ENCODE results near the gene NAA38. TPM values are rescaled to one million over a fixed set of nuclear protein-coding genes. Genes with fewer than 3 reads are reported as not detected.
"Not testable (repeated sequence)": the region's sequence is repeated elsewhere in the genome, so short reads cannot be mapped to it uniquely, and the experiment has no call there.

The NAA38 gene
- total RNA-seq, 2 experiments from 2014 or later = 68.2 to 74.7 TPM

- intact Hi-C loops (cut with micrococcal nuclease) = no loop called here
- POLR2A ChIA-PET = no interaction called here
- CTCF ChIA-PET = interaction anchor here (1.5 kb wide), 1 partner anchor 19 kb away, joined by 3 read pairs; no protein-coding TSS in a partner anchor
- H3K4me3 Mint-ChIP-seq = no peak overlapping the region
- H3K27ac Mint-ChIP-seq = no peak overlapping the region
- H3K36me3 Mint-ChIP-seq = no peaks in the 10 kb centered on the region
- no peaks in the 10 kb centered on the region for H3K27me3 Mint-ChIP-seq
- no peaks in the 10 kb centered on the region for H3K4me1 Mint-ChIP-seq (ENCODE audit: low read depth)
- no peaks in the 10 kb centered on the region for H3K9me3 Mint-ChIP-seq
- DNase-seq = no peak
Measured at GRCh38 chr17:7880076-7880868, 22.9 kb upstream of the NAA38 start.

GRCh38 chr17:7878234-7878633, 20.9 kb upstream of the NAA38 start:
- POLR2A ChIA-PET = interaction anchor here (0.5 kb wide), 1 partner anchor 19 kb away, joined by 3 read pairs; no protein-coding TSS in a partner anchor
- Mint-ChIP-seq H3K27ac (no peak overlapping the region), H3K36me3 (peaks cover 6% of the 10 kb centered on the region), H3K9me3 (no peaks in the 10 kb centered on the region), H3K27me3 (no peaks in the 10 kb centered on the region), H3K4me1 (ENCODE audit: low read depth) (no peaks in the 10 kb centered on the region), H3K4me3 (no peak overlapping the region)
- intact Hi-C loops (cut with micrococcal nuclease) = no loop called here
- DNase-seq = no peak
- CTCF ChIA-PET = interaction anchor here (0.7 to 2.3 kb wide), 2 partner anchors 11 to 15 kb away, joined by 4 to 9 read pairs; no protein-coding TSS in a partner anchor

- H3K36me3 Mint-ChIP-seq = peaks cover 9% of the 10 kb centered on the region
- H3K4me1 Mint-ChIP-seq (ENCODE audit: low read depth) = no peaks in the 10 kb centered on the region
- no peak overlapping the region for H3K4me3 Mint-ChIP-seq
- CTCF ChIA-PET = interaction anchor here (1.0 to 1.1 kb wide), 2 partner anchors 19 to 113 kb away, joined by 3 read pairs; partner anchors contain the start of gene NAA38
- DNase-seq = no peak
- H3K9me3 Mint-ChIP-seq = no peaks in the 10 kb centered on the region
- no peaks in the 10 kb centered on the region for H3K27me3 Mint-ChIP-seq
- no peak overlapping the region for H3K27ac Mint-ChIP-seq
- POLR2A ChIA-PET = interaction anchor here (0.5 kb wide), 1 partner anchor 25 kb away, joined by 3 read pairs; no protein-coding TSS in a partner anchor
- intact Hi-C loops (cut with micrococcal nuclease) = no loop called here
Measured at GRCh38 chr17:7875804-7876370, 18.5 kb upstream of the NAA38 start.

GRCh38 chr17:7873051-7873450, 15.7 kb upstream of the NAA38 start:
- H3K4me1 Mint-ChIP-seq (ENCODE audit: low read depth) = peaks cover 12% of the 10 kb centered on the region
- no peaks in the 10 kb centered on the region for H3K27me3 Mint-ChIP-seq
- peaks cover 9% of the 10 kb centered on the region for H3K36me3 Mint-ChIP-seq
- no peaks in the 10 kb centered on the region for H3K9me3 Mint-ChIP-seq
- ChIA-PET CTCF (interaction anchor here (0.6 to 4.4 kb wide), 2 partner anchors 9 to 11 kb away, joined by 3 to 26 read pairs; no protein-coding TSS in a partner anchor), POLR2A (interaction anchor here (1.4 kb wide), 1 partner anchor 16 kb away, joined by 3 read pairs; the partner anchor contains the start of gene NAA38)
- no peak overlapping the region for H3K4me3 Mint-ChIP-seq
- DNase-seq = no peak
- intact Hi-C loops (cut with micrococcal nuclease) = no loop called here
- H3K27ac Mint-ChIP-seq = no peak overlapping the region

- ChIA-PET CTCF (interaction anchor here (1.2 to 3.2 kb wide), 4 partner anchors 10 to 122 kb away, joined by 5 to 19 read pairs (median 10); no protein-coding TSS in a partner anchor), POLR2A (interaction anchor here (1.3 kb wide), 1 partner anchor 122 kb away, joined by 3 read pairs; no protein-coding TSS in a partner anchor)
- H3K27ac Mint-ChIP-seq = peak overlapping the region; percentile 60
- peaks cover 25% of the 10 kb centered on the region for H3K4me1 Mint-ChIP-seq (ENCODE audit: low read depth)
- H3K4me3 Mint-ChIP-seq = no peak overlapping the region
- no peak for DNase-seq
- intact Hi-C loops (cut with micrococcal nuclease) = no loop called here
- no peaks in the 10 kb centered on the region for H3K27me3 Mint-ChIP-seq
- peaks cover 12% of the 10 kb centered on the region for H3K36me3 Mint-ChIP-seq
- H3K9me3 Mint-ChIP-seq = no peaks in the 10 kb centered on the region
Measured at GRCh38 chr17:7867881-7868329, 10.5 kb upstream of the NAA38 start.

GRCh38 chr17:7864995-7865650, 7.8 kb upstream of the NAA38 start:
- no peaks in the 10 kb centered on the region for H3K27me3 Mint-ChIP-seq
- H3K9me3 Mint-ChIP-seq = no peaks in the 10 kb centered on the region
- H3K36me3 Mint-ChIP-seq = peaks cover 14% of the 10 kb centered on the region
- intact Hi-C loops (cut with micrococcal nuclease) = no loop called here
- no peak for DNase-seq
- no peak overlapping the region for H3K27ac Mint-ChIP-seq
- no peak overlapping the region for H3K4me3 Mint-ChIP-seq
- ChIA-PET POLR2A (interaction anchor here (0.5 to 0.6 kb wide), 2 partner anchors 67 to 73 kb away, joined by 3 read pairs; partner anchors contain the start of genes CNTROB and TRAPPC1), CTCF (interaction anchor here (0.6 to 9.3 kb wide), 9 partner anchors 8 to 207 kb away, joined by 3 to 134 read pairs (median 4); partner anchors contain the start of gene NAA38)
- H3K4me1 Mint-ChIP-seq (ENCODE audit: low read depth) = peaks cover 25% of the 10 kb centered on the region

GRCh38 chr17:7864384-7864783, 7.0 kb upstream of the NAA38 start:
- POLR2A ChIA-PET; intact Hi-C loops (cut with micrococcal nuclease); H3K27me3 Mint-ChIP-seq; H3K4me3 Mint-ChIP-seq; H3K27ac Mint-ChIP-seq; H3K9me3 Mint-ChIP-seq; DNase-seq: not testable (repeated sequence)
- CTCF ChIA-PET = interaction anchor here (0.7 to 9.3 kb wide), 15 partner anchors 9 to 207 kb away, joined by 3 to 134 read pairs (median 5); partner anchors contain the start of genes CNTROB and TRAPPC1
- Mint-ChIP-seq H3K36me3 (peaks cover 14% of the 10 kb centered on the region), H3K4me1 (ENCODE audit: low read depth) (peaks cover 28% of the 10 kb centered on the region)

- Mint-ChIP-seq H3K27me3 (no peaks in the 10 kb centered on the region), H3K4me3 (no peak overlapping the region), H3K4me1 (ENCODE audit: low read depth) (peaks cover 16% of the 10 kb centered on the region), H3K9me3 (no peaks in the 10 kb centered on the region), H3K36me3 (peaks cover 14% of the 10 kb centered on the region), H3K27ac (no peak overlapping the region)
- peak; percentile 39 for DNase-seq
- intact Hi-C loops (cut with micrococcal nuclease) = loop anchor here (1.0 kb wide), 1 partner anchor 125 kb away; no protein-coding TSS in a partner anchor
- POLR2A ChIA-PET = no interaction called here
- CTCF ChIA-PET = interaction anchor here (0.6 to 9.3 kb wide), 20 partner anchors 9 to 465 kb away, joined by 3 to 134 read pairs (median 6); partner anchors contain the start of genes CNTROB and TRAPPC1
Measured at GRCh38 chr17:7862692-7863437, 5.5 kb upstream of the NAA38 start.

- intact Hi-C loops (cut with micrococcal nuclease) = loop anchor here (10.0 kb wide), 1 partner anchor 114 kb away; no protein-coding TSS in a partner anchor
- H3K4me1 Mint-ChIP-seq (ENCODE audit: low read depth) = peaks cover 17% of the 10 kb centered on the region
- H3K9me3 Mint-ChIP-seq = no peaks in the 10 kb centered on the region
- H3K27me3 Mint-ChIP-seq = no peaks in the 10 kb centered on the region
- CTCF ChIA-PET = interaction anchor here (0.6 to 9.3 kb wide), 6 partner anchors 24 to 523 kb away, joined by 3 to 134 read pairs (median 4); no protein-coding TSS in a partner anchor
- no peak for DNase-seq
- POLR2A ChIA-PET = no interaction called here
- no peak overlapping the region for H3K4me3 Mint-ChIP-seq
- H3K36me3 Mint-ChIP-seq = peaks cover 10% of the 10 kb centered on the region
- H3K27ac Mint-ChIP-seq = no peak overlapping the region
Measured at GRCh38 chr17:7859028-7859427, 1.7 kb upstream of the NAA38 start.

- H3K4me3 Mint-ChIP-seq = no peak overlapping the region
- ChIA-PET POLR2A (no interaction called here), CTCF (interaction anchor here (0.6 to 9.3 kb wide), 5 partner anchors 23 to 524 kb away, joined by 3 to 134 read pairs (median 3); no protein-coding TSS in a partner anchor)
- no peak overlapping the region for H3K27ac Mint-ChIP-seq
- H3K36me3 Mint-ChIP-seq = peaks cover 11% of the 10 kb centered on the region
- peaks cover 20% of the 10 kb centered on the region for H3K4me1 Mint-ChIP-seq (ENCODE audit: low read depth)
- H3K9me3 Mint-ChIP-seq = no peaks in the 10 kb centered on the region
- intact Hi-C loops (cut with micrococcal nuclease) = loop anchor here (10.0 kb wide), 1 partner anchor 114 kb away; no protein-coding TSS in a partner anchor
- H3K27me3 Mint-ChIP-seq = no peaks in the 10 kb centered on the region
- DNase-seq = peak; percentile 61
Measured at GRCh38 chr17:7858522-7858810, 1.1 kb upstream of the NAA38 start.

Data from activated CD4-positive, alpha-beta memory T cell treated with anti-CD3 and anti-CD28 coated beads for 36 hours (primary cell).